ENCODE measurements around the gene IFRD2.

The IFRD2 gene, protein sequence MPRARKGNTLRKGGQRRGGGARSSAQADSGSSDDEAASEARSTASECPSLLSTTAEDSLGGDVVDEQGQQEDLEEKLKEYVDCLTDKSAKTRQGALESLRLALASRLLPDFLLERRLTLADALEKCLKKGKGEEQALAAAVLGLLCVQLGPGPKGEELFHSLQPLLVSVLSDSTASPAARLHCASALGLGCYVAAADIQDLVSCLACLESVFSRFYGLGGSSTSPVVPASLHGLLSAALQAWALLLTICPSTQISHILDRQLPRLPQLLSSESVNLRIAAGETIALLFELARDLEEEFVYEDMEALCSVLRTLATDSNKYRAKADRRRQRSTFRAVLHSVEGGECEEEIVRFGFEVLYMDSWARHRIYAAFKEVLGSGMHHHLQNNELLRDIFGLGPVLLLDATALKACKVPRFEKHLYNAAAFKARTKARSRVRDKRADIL

DNA sequence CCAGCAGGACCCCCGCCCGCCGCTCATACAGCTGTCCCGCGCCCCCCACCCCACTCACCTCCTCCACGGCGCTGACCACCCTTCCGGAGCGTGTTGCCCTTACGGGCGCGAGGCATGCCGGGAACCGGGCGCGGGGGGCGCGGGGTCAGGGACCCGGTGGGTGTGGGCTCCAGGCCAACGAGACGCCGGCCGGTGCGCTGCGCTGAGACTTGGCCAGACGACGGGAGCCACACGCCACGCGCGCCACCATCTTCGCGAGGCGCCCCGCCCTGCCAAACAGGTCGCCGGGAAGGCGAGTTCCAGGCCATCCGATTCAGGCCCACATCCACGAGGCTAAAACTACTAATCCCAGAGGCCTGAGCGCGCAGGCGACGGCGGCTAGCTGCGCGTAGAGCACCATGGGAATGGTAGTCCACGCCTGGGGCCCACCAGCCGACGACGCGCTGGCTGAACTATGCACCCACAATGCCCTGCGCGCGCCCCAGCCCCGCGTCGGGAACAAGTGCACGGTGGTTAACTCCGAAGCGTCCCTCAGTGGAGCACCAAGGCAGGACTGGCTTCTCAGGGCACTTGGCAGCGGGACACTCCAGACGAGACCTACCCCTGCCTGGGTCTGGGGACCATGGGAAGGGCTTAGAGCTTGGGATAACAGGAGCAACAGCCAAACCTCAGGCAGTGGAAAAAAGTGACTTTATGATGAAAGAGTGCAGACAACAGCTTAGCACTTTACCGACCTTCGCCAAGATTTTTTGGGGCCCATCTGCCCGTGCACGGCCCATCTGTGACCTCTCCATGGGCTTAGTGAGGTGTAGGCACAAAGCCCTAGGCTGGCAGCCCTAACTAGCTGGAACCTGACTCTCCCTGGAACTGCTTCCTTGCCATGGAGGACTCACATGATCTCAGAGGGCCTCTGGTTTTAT is at the start of gene IFRD2:
Gene IFRD2, minus strand, starts transcription at position 271 of the 920 bp plus-strand sequence. Its CDS starts 155 bp downstream, at position 116.
- TF ChIP-seq, protein P1, sequence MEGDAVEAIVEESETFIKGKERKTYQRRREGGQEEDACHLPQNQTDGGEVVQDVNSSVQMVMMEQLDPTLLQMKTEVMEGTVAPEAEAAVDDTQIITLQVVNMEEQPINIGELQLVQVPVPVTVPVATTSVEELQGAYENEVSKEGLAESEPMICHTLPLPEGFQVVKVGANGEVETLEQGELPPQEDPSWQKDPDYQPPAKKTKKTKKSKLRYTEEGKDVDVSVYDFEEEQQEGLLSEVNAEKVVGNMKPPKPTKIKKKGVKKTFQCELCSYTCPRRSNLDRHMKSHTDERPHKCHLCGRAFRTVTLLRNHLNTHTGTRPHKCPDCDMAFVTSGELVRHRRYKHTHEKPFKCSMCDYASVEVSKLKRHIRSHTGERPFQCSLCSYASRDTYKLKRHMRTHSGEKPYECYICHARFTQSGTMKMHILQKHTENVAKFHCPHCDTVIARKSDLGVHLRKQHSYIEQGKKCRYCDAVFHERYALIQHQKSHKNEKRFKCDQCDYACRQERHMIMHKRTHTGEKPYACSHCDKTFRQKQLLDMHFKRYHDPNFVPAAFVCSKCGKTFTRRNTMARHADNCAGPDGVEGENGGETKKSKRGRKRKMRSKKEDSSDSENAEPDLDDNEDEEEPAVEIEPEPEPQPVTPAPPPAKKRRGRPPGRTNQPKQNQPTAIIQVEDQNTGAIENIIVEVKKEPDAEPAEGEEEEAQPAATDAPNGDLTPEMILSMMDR (IDR thresholded peaks at IDR 0.05; ENCODE audit: low read depth, low read length) = no peak
- DNase-seq (ENCODE audit: extremely low read depth, low read depth) = peak; percentile 92

DNA sequence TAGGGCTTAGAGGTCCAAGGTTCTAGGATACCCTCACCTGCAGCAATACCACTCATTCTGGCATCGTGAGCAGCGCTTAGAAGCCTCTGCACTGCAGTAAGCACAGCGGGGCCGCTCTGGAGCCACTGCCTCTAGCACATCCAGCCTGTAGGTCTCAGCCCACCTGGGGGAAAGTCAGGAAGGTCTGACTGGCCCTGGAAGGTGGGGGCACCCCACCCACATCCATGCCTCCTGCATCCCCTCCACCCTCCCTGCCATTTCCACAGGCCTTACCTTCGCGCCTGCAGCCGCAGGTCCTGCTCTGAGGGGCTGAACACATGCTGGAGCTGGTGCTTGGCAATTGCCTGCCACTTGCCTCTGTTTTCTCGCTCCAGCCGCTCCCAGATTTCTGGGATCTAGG is 49.3 kb upstream of the IFRD2 start:
- DNase-seq (ENCODE audit: extremely low read depth, low read depth) = no peak
- TF ChIP-seq, protein P1 (IDR thresholded peaks at IDR 0.05; ENCODE audit: low read depth, low read length) = no peak

DNA sequence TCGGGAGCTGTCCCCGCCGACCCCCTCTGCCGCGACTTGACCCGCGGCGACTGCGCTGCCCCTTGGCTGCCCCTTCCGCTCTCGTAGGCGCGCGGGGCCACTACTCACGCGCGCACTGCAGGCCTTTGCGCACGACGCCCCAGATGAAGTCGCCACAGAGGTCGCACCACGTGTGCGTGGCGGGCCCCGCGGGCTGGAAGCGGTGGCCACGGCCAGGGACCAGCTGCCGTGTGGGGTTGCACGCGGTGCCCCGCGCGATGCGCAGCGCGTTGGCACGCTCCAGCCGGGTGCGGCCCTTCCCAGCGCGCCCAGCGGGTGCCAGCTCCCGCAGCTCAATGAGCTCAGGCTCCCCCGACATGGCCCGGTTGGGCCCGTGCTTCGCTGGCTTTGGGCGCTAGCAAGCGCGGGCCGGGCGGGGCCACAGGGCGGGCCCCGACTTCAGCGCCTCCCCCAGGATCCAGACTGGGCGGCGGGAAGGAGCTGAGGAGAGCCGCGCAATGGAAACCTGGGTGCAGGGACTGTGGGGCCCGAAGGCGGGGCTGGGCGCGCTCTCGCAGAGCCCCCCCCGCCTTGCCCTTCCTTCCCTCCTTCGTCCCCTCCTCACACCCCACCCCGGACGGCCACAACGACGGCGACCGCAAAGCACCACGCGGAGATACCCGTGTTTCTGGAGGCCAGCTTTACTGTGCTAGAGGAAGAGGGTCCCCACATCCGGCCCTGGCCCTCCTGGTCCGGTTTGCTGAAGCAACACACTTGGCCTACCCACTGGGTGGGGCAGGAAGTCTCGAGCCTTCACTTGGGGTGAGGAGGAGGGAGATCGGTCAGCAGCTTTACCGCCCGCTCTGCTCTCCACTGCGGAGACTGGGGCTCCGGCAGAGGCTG is 48.5 kb upstream of the IFRD2 start, which contains the start of gene RASSF1:
Gene RASSF1, minus strand, starts transcription at position 389 of the 882 bp plus-strand sequence. Its CDS starts 31 bp downstream, at position 358.
- TF ChIP-seq, protein P1 (IDR thresholded peaks at IDR 0.05; ENCODE audit: low read depth, low read length) = no peak
- DNase-seq (ENCODE audit: extremely low read depth, low read depth) = no peak

DNA sequence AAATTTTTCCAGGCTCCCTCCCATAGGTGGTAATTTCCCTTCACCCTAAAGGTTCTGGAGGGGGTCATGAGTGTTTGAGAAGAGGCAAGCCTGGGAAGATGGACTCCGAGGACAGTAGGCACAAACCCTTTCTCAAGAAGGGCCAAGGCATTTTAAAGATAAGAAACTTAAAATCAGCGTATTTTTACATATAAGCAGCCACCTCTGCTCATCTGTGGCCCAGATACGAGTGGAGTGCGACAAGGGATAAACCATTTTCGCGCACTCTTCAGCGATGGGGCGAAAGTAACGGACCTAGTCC is 47.9 kb upstream of the IFRD2 start:
- TF ChIP-seq, protein P1 (IDR thresholded peaks at IDR 0.05; ENCODE audit: low read depth, low read length) = no peak
- DNase-seq (ENCODE audit: extremely low read depth, low read depth) = no peak

DNA sequence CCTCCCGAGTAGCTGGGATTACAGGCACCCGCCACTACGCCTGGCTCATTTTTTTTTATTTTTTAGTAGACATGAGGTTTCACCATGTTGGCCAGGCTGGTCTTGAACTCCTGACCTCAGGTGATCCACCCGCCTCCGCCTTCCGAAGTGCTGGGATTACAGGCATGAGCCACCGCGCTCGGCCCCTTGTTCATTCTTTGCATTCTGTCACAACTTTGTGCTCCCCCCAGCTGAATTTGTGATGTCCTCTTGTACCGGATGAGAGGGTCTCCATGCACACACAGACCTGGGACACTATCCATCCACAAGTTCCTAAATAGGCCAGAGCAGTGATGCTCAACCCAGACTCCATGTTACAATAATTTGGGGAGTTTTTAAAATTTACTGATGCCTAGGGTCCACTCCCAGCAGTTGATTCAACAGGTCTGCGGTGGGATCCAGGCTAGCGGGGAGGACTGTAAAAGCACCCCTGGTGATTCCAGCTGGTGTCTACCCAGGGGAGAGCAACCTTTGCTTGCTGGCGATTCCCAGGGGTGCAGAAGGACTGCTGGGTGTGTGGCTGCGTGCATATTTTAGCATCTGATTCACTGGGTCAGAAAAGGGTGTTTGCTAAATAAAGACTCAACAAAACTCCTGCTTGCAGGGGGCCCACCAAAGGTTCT is 47.4 kb upstream of the IFRD2 start:
- no peak for DNase-seq (ENCODE audit: extremely low read depth, low read depth)
- TF ChIP-seq, protein P1 (IDR thresholded peaks at IDR 0.05; ENCODE audit: low read depth, low read length) = no peak

DNA sequence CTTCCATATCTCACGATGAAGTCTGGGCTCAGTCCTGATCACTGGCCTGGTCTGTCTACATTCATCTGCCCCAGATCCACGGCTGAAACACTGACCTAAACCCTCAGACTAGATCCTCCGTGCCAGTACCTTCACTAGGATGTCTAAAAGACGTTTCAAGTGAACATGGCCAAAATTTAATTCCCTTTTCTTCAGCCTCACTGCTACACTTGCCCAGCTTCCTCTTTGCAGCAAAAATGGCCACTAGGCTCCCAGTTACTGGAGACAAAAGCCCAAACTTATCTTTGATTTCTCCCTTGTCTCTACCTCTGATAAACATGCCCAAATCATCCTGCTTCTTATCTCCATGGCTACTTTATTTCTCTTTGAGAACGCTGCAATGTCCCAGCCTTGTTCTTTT is 46.7 kb upstream of the IFRD2 start:
- TF ChIP-seq, protein P1 (IDR thresholded peaks at IDR 0.05; ENCODE audit: low read depth, low read length) = no peak
- DNase-seq (ENCODE audit: extremely low read depth, low read depth) = no peak

Data from AG09319 (cell line).